Ishikawa (cell line): Measurements from ENCODE around the gene ZNF532.

Experiments used
- CEBPB ChIP-seq: IDR thresholded peaks from 2 replicates; pipeline ENCODE4 v1.6.1; 2012
- CREB1 ChIP-seq: IDR thresholded peaks from 2 replicates; pipeline ENCODE4 v1.6.1; 2012; ENCODE audit warnings: low read depth
- EGR1 ChIP-seq: IDR thresholded peaks from 2 replicates; pipeline ENCODE4 v1.6.1; 2012
- EP300 ChIP-seq: IDR thresholded peaks from 2 replicates; pipeline ENCODE4 v1.6.1; 2012; ENCODE audit warnings: borderline replicate concordance
- FOXM1 ChIP-seq: IDR thresholded peaks from 2 replicates; pipeline ENCODE4 v1.6.1; 2012; ENCODE audit warnings: low read depth, borderline replicate concordance
- NFIC ChIP-seq: IDR thresholded peaks from 2 replicates; pipeline ENCODE4 v1.6.1; 2012
- RAD21 ChIP-seq: IDR thresholded peaks from 2 replicates; pipeline ENCODE4 v1.6.1; 2012; ENCODE audit warnings: low read depth
- REST ChIP-seq: IDR thresholded peaks from 2 replicates; pipeline ENCODE4 v1.6.1; 2012; ENCODE audit warnings: low read depth, mild to moderate bottlenecking
- TAF1 ChIP-seq: IDR thresholded peaks from 2 replicates; pipeline ENCODE4 v1.6.1; 2012; ENCODE audit warnings: low read depth, mild to moderate bottlenecking
- TCF12 ChIP-seq: IDR thresholded peaks from 2 replicates; pipeline ENCODE4 v1.6.1; 2012; ENCODE audit warnings: low read depth
- TEAD4 ChIP-seq: IDR thresholded peaks from 2 replicates; pipeline ENCODE4 v1.6.1; 2012
- USF1 ChIP-seq: IDR thresholded peaks from 2 replicates; pipeline ENCODE4 v1.6.1; 2012
- YY1 ChIP-seq: IDR thresholded peaks from 2 replicates; pipeline ENCODE4 v1.6.1; 2012; ENCODE audit warnings: low read depth
- ZBTB7A ChIP-seq: IDR thresholded peaks from 2 replicates; pipeline ENCODE4 v1.6.1; 2012; ENCODE audit warnings: low read depth
- TF ChIP-seq, protein P1 (sequence below): IDR thresholded peaks from 2 replicates; pipeline ENCODE4 v1.6.1; 2012

ZNF532 gene

GRCh38 chr18:58884680-58885079, 20.0 kb downstream of the ZNF532 start:
- TF ChIP-seq EGR1 (no peak), CEBPB (no peak), TAF1 (no peak)

- TF ChIP-seq CEBPB (no peak), RAD21 (no peak), EP300 (no peak), REST (no peak), NFIC (no peak), CREB1 (no peak), ZBTB7A (no peak), YY1 (no peak), EGR1 (no peak), TEAD4 (no peak), USF1 (no peak), TAF1 (no peak), FOXM1 (no peak)
- TF ChIP-seq, protein P1, sequence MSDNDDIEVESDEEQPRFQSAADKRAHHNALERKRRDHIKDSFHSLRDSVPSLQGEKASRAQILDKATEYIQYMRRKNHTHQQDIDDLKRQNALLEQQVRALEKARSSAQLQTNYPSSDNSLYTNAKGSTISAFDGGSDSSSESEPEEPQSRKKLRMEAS = no peak
Measured at GRCh38 chr18:58886431-58886830, 21.8 kb downstream of the ZNF532 start.

DNA sequence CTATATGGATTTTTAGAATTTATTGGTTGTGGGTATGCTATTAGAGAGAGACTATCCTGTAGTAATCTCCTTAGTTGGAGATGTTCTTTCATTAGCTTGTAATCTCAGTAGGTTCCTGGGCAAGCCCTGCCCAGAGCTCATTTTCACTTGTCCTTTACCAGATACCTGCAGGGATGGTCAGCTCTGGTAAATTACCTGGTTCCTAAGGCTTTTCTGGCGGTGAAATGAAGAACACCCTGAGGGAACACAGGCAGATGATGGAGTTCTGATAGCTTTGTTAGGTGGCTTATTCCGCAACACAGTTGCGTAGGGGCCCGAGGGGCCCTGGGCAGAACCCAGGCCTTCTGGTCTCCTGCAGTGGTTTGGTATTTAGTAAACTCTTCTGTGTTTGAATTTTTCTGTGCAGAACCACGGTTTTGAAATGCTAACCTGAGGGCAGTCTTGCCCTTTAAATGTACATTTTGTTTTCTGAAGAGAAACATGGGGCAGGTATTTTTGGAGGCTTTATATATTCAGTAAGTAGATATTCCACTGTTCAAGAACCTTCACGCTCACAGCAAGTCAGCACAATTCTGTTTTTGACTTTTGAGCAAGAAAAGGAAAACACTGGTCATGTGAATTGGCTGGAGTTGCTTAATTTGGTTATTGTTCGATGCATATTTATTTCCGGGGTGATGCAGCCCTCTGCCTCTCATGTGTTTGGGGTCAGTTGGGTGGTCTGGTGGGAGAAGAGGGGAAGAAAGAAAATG, 22.4 kb downstream of the ZNF532 start:
- TF ChIP-seq ZBTB7A = no peak
- no peak for TF ChIP-seq TAF1
- TF ChIP-seq CREB1 = no peak

- TF ChIP-seq, protein P1 = no peak
- TF ChIP-seq TCF12 (no peak), FOXM1 (no peak), NFIC (no peak), REST (no peak), EGR1 (no peak), CEBPB (no peak), TEAD4 (no peak), TAF1 (no peak), RAD21 (no peak), EP300 (no peak), YY1 (no peak), USF1 (no peak), ZBTB7A (no peak)
Measured at GRCh38 chr18:58887613-58887963, 22.9 kb downstream of the ZNF532 start.

- no peak for TF ChIP-seq EGR1
- no peak for TF ChIP-seq TAF1
- TF ChIP-seq REST = no peak
- TF ChIP-seq NFIC = no peak
- TF ChIP-seq YY1 = no peak
- no peak for TF ChIP-seq RAD21
- TF ChIP-seq ZBTB7A = no peak
Measured at GRCh38 chr18:58891776-58892175, 27.1 kb downstream of the ZNF532 start.
